ENCODE measurements around the gene OSBPL9.

Gene OSBPL9

GRCh38 chr1:51729156-51729823, 112.4 kb downstream of the OSBPL9 start (continued):
- TF ChIP-seq ZNF354C (tag by site-specific recombination; IDR thresholded peaks at IDR 0.05; ENCODE audit: borderline replicate concordance, low read depth), result no peak
- TF ChIP-seq ZNF658 (tag by site-specific recombination; IDR thresholded peaks at IDR 0.05), result no peak
- peak; percentile 91; the same call in 1 of the 2 replicates for TF ChIP-seq KLF8 (tag by site-specific recombination; IDR thresholded peaks at IDR 0.05)
- no peak for TF ChIP-seq ZNF174 (tag by site-specific recombination; IDR thresholded peaks at IDR 0.05)
- no peak for TF ChIP-seq BCL11A (tag by site-specific recombination; IDR thresholded peaks at IDR 0.05; ENCODE audit: low read depth)
- TF ChIP-seq ZNF585B (tag by site-specific recombination; IDR thresholded peaks at IDR 0.05), result no peak
- peak; percentile 96 for TF ChIP-seq ZNF341 (tag by site-specific recombination; IDR thresholded peaks at IDR 0.05; ENCODE audit: low read depth)
- TF ChIP-seq ZNF146 (tag by site-specific recombination; IDR thresholded peaks at IDR 0.05), result no peak; the same call in 1 of the 2 replicates
- TF ChIP-seq ZNF830 (tag by site-specific recombination; IDR thresholded peaks at IDR 0.05; ENCODE audit: low read depth), result no peak
- peak; percentile 54; the same call in 1 of the 2 replicates for TF ChIP-seq ZNF843 (tag by site-specific recombination; IDR thresholded peaks at IDR 0.05)
- TF ChIP-seq TRIM28 (IDR thresholded peaks at IDR 0.05; ENCODE audit: borderline replicate concordance, low read length), result no peak
- TF ChIP-seq YY1 (tag by site-specific recombination; IDR thresholded peaks at IDR 0.05), result no peak
- TF ChIP-seq ZNF544 (tag by site-specific recombination; IDR thresholded peaks at IDR 0.05), result no peak
- peak; percentile 47; the same call in 1 of the 2 replicates for TF ChIP-seq ZNF76 (tag by site-specific recombination; IDR thresholded peaks at IDR 0.05; ENCODE audit: borderline replicate concordance, low read depth)
- TF ChIP-seq MZF1 (tag by site-specific recombination; IDR thresholded peaks at IDR 0.05; ENCODE audit: borderline replicate concordance), result no peak
- TF ChIP-seq ZNF202 (tag by site-specific recombination; IDR thresholded peaks at IDR 0.05; ENCODE audit: borderline replicate concordance), result no peak
- no peak for TF ChIP-seq ZNF518A (tag by site-specific recombination; conservative IDR thresholded peaks at IDR 0.05; ENCODE audit: low read depth)
- TF ChIP-seq TSHZ1 (tag by site-specific recombination; IDR thresholded peaks at IDR 0.05; ENCODE audit: borderline replicate concordance), result no peak
- no peak for TF ChIP-seq ZSCAN23 (tag by site-specific recombination; IDR thresholded peaks at IDR 0.05)
- TF ChIP-seq PATZ1 (tag by site-specific recombination; IDR thresholded peaks at IDR 0.05), result peak; percentile 94
- TF ChIP-seq ZNF211 (tag by site-specific recombination; IDR thresholded peaks at IDR 0.05; ENCODE audit: low read depth), result no peak
- TF ChIP-seq GLIS1 (tag by site-specific recombination; IDR thresholded peaks at IDR 0.05), result peak; percentile 98
- no peak for TF ChIP-seq TCF7L2 (IDR thresholded peaks at IDR 0.05; ENCODE audit: borderline replicate concordance, low read depth, low read length)
- TF ChIP-seq ZNF837 (tag by site-specific recombination; IDR thresholded peaks at IDR 0.05), result no peak
- TF ChIP-seq ZNF670 (tag by site-specific recombination; IDR thresholded peaks at IDR 0.05; ENCODE audit: low read depth), result no peak
- TF ChIP-seq ZNF214 (tag by site-specific recombination; IDR thresholded peaks at IDR 0.05; ENCODE audit: borderline replicate concordance), result no peak
- TF ChIP-seq ZNF596 (tag by site-specific recombination; IDR thresholded peaks at IDR 0.05), result 0 out of 2 replicates have a peak, but pooled peaks have one; percentile 9
- TF ChIP-seq ZNF521 (tag by site-specific recombination; IDR thresholded peaks at IDR 0.05), result no peak
- no peak for TF ChIP-seq ZNF560 (tag by site-specific recombination; IDR thresholded peaks at IDR 0.05; ENCODE audit: borderline replicate concordance)

All from HEK293 (cell line).